HG03354 (cell line): ENCODE results near the gene GGPS1.
"Not testable (repeated sequence)": the region's sequence is repeated elsewhere in the genome, so short reads cannot be mapped to it uniquely, and the experiment has no call there.

Source experiments
- ATAC-seq: cut with Tn5 transposase; IDR thresholded peaks from one replicate; pipeline ENCODE4 v1.9.1; 2021; ENCODE audit warnings: mild to moderate bottlenecking; ENCODE audit not compliant: unreplicated experiment, poor library complexity, severe bottlenecking

Gene GGPS1

GRCh38 chr1:235381955-235382739 is 53.8 kb downstream of the GGPS1 start:
- not testable (repeated sequence) for ATAC-seq

GRCh38 chr1:235385633-235386032 is 57.3 kb downstream of the GGPS1 start:
- not testable (repeated sequence) for ATAC-seq

- ATAC-seq: no peak
Observed at GRCh38 chr1:235391874-235392273, 63.5 kb downstream of the GGPS1 start.
